Neural progenitor cell (in vitro differentiated cells): ENCODE results near the gene C1orf226. TPM values are rescaled to one million over a fixed set of nuclear protein-coding genes. Genes with fewer than 3 reads are reported as not detected.

ENCODE experiments used
- DNase-seq: peaks from one replicate; pipeline ENCODE4 v3.0.0-alpha.2; 2016; ENCODE audit warnings: low spot score
- H2AFZ ChIP-seq: fragments of 200-600 bp; sonication (generic); replicated peaks from 2 replicates; pipeline ENCODE4 v1.6.1; 2016; ENCODE audit warnings: antibody characterized with exemption
- H3F3A ChIP-seq: fragments of 200-600 bp; sonication (generic); 2 replicates; pipeline ENCODE4 v1.6.1; 2016; ENCODE audit warnings: antibody characterized with exemption, low read depth
- H3K27ac ChIP-seq: fragments of 200-600 bp; sonication (generic); 2 replicates; pipeline ENCODE4 v1.5.1; 2016; ENCODE audit warnings: mild to moderate bottlenecking
- H3K27me3 ChIP-seq: fragments of 200-600 bp; sonication (generic); 2 replicates; pipeline ENCODE4 v1.6.1; 2016; ENCODE audit warnings: mild to moderate bottlenecking, moderate library complexity
- H3K36me3 ChIP-seq: fragments of 200-600 bp; sonication (generic); 2 replicates; pipeline ENCODE4 v1.5.1; 2016
- H3K4me1 ChIP-seq: fragments of 200-600 bp; sonication (generic); 2 replicates; pipeline ENCODE4 v1.6.1; 2016; ENCODE audit warnings: mixed run types
- H3K4me2 ChIP-seq: fragments of 200-600 bp; sonication (generic); 2 replicates; pipeline ENCODE4 v1.6.1; 2016
- H3K4me3 ChIP-seq: fragments of 200-600 bp; sonication (generic); 2 replicates; pipeline ENCODE4 v1.5.1; 2016
- H3K79me2 ChIP-seq: fragments of 200-600 bp; sonication (generic); 2 replicates; pipeline ENCODE4 v1.6.1; 2016; ENCODE audit warnings: low read depth
- H3K9ac ChIP-seq: fragments of 200-600 bp; sonication (generic); 2 replicates; pipeline ENCODE4 v1.6.1; 2016
- H3K9me3 ChIP-seq: fragments of 200-600 bp; sonication (generic); 2 replicates; pipeline ENCODE4 v1.5.1; 2016; ENCODE audit warnings: low read depth
- H4K20me1 ChIP-seq: fragments of 200-600 bp; sonication (generic); 2 replicates; pipeline ENCODE4 v1.6.1; 2016; ENCODE audit warnings: low read depth
- H3K27ac Mint-ChIP-seq: 3 replicates; pipeline ENCODE4 v1.8.0; 2021; ENCODE audit warnings: mixed read lengths
- H3K27me3 Mint-ChIP-seq: 2 replicates; pipeline ENCODE4 v1.8.0; 2022; ENCODE audit warnings: low read depth, mild to moderate bottlenecking, inconsistent platforms, moderate library complexity, mixed read lengths; ENCODE audit not compliant: insufficient read depth
- H3K36me3 Mint-ChIP-seq: 3 replicates; pipeline ENCODE4 v1.8.0; 2021; ENCODE audit warnings: mixed read lengths
- H3K4me1 Mint-ChIP-seq: 3 replicates; pipeline ENCODE4 v1.8.0; 2021; ENCODE audit warnings: mixed read lengths
- H3K4me3 Mint-ChIP-seq: 3 replicates; pipeline ENCODE4 v1.8.0; 2021; ENCODE audit warnings: mild to moderate bottlenecking, moderate library complexity, mixed read lengths
- H3K9me3 Mint-ChIP-seq: 3 replicates; pipeline ENCODE4 v1.8.0; 2020; ENCODE audit warnings: mixed read lengths
- EZH2 ChIP-seq: fragments of 200-600 bp; sonication (generic); IDR thresholded peaks from 2 replicates; pipeline ENCODE4 v1.6.1; 2017; ENCODE audit warnings: antibody characterized with exemption, mild to moderate bottlenecking, moderate library complexity
- EZH2phosphoT487 ChIP-seq: fragments of 200-600 bp; sonication (generic); IDR thresholded peaks from 2 replicates; pipeline ENCODE4 v1.6.1; 2017; ENCODE audit warnings: antibody characterized with exemption
- total RNA-seq: library from RNA; depleted of rRNA; stranded (reverse); fragments of >200 nt; gene quantifications from 2 replicates; pipeline ENCODE4 v1.2.3, GENCODE V29; 2015; ENCODE audit warnings: low replicate concordance
- TF ChIP-seq, protein P1 (sequence below): fragments of 200-600 bp; sonication (generic); IDR thresholded peaks from 2 replicates; pipeline ENCODE4 v1.5.1; 2017; ENCODE audit warnings: antibody characterized with exemption, mild to moderate bottlenecking

The C1orf226 gene
- total RNA-seq, 1 donor from 2014 or later = 3.9 TPM

DNA sequence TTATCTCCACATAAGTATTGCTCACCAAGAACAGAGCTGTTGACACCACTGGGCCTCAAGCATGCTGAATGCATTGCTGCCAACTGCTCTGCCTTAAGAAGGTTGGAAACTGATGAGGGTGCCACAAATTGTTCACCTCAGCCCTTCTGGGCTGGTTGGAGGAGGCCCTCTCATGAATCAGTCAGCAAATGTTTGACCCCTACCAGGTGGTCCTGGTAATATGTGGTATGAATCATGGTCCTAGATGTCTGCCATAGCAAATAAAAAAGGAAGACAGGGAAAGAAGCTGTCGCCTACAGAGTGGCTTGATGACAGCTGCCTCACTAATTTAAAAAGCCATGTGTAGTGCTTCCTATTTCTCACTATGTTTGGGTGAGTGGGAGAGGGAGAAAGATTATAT is 17.0 kb upstream of the C1orf226 start:
- Histone ChIP-seq H3K9ac (no peak overlapping the region), H3K27me3 (no peaks in the 10 kb centered on the region), H3K4me1 (no peaks in the 10 kb centered on the region), H3K4me3 (no peak overlapping the region), H3K4me2 (no peak overlapping the region), H3K79me2 (no peaks in the 10 kb centered on the region), H3F3A (no peaks in the 10 kb centered on the region), H4K20me1 (no peaks in the 10 kb centered on the region), H3K27ac (no peak overlapping the region), H3K36me3 (no peaks in the 10 kb centered on the region), H3K9me3 (no peaks in the 10 kb centered on the region), H2AFZ (no peak overlapping the region)
- Mint-ChIP-seq H3K4me3 (no peak overlapping the region), H3K27me3 (peaks cover 5% of the 10 kb centered on the region), H3K9me3 (no peaks in the 10 kb centered on the region), H3K27ac (no peak overlapping the region), H3K4me1 (peaks cover 14% of the 10 kb centered on the region), H3K36me3 (peaks cover 38% of the 10 kb centered on the region)
- DNase-seq = no peak
- TF ChIP-seq, protein P1, sequence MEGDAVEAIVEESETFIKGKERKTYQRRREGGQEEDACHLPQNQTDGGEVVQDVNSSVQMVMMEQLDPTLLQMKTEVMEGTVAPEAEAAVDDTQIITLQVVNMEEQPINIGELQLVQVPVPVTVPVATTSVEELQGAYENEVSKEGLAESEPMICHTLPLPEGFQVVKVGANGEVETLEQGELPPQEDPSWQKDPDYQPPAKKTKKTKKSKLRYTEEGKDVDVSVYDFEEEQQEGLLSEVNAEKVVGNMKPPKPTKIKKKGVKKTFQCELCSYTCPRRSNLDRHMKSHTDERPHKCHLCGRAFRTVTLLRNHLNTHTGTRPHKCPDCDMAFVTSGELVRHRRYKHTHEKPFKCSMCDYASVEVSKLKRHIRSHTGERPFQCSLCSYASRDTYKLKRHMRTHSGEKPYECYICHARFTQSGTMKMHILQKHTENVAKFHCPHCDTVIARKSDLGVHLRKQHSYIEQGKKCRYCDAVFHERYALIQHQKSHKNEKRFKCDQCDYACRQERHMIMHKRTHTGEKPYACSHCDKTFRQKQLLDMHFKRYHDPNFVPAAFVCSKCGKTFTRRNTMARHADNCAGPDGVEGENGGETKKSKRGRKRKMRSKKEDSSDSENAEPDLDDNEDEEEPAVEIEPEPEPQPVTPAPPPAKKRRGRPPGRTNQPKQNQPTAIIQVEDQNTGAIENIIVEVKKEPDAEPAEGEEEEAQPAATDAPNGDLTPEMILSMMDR = no peak
- TF ChIP-seq EZH2 (no peak), EZH2phosphoT487 (no peak)

DNA sequence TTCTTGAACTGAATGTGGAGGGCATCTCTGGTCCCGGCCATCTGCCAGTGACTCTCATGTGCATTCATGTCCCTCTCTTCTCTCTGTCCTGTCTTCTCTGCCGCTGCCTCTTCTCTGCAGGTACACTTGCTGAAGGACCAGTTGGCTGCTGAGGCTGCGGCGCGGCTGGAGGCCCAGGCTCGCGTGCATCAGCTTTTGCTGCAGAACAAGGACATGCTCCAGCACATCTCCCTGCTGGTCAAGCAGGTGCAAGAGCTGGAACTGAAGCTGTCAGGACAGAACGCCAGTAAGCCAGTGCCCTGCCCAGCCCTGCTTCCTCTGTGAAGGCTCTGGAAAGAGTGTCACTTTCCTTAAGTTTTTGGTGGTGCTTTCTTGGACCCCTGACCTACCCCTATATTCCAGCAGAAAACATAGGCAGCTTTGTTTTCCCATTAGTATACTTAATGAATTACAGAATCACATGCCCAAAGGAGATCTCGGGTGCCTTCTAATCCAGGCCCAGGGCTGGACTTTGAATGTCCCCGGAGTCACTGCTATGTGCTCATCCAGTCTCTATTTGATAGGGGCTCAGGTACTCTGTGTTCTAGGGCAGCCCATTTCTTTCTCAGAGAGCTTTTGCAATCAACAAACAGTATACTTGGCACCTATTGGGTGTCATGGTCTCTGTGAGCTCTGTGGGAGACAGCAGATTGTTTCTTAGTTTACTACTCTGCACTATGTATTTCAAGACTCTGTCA is 16.1 kb upstream of the C1orf226 start:
- Mint-ChIP-seq H3K4me1 (peaks cover 8% of the 10 kb centered on the region), H3K27ac (no peak overlapping the region), H3K4me3 (no peak overlapping the region), H3K27me3 (peaks cover 5% of the 10 kb centered on the region), H3K36me3 (peaks cover 33% of the 10 kb centered on the region), H3K9me3 (no peaks in the 10 kb centered on the region)
- H3K4me2 ChIP-seq = no peak overlapping the region
- H3K27me3 ChIP-seq = no peaks in the 10 kb centered on the region
- H4K20me1 ChIP-seq = no peaks in the 10 kb centered on the region
- no peak overlapping the region for H3K9ac ChIP-seq
- no peak overlapping the region for H3K27ac ChIP-seq
- no peaks in the 10 kb centered on the region for H3K36me3 ChIP-seq
- H2AFZ ChIP-seq = no peak overlapping the region
- H3K79me2 ChIP-seq = no peaks in the 10 kb centered on the region
- no peak for DNase-seq
- no peaks in the 10 kb centered on the region for H3K9me3 ChIP-seq
- no peak for TF ChIP-seq EZH2
- TF ChIP-seq, protein P1 = no peak
- H3K4me3 ChIP-seq = no peak overlapping the region
- H3F3A ChIP-seq = no peaks in the 10 kb centered on the region
- no peaks in the 10 kb centered on the region for H3K4me1 ChIP-seq

GRCh38 chr1:162366149-162366548 is 15.4 kb upstream of the C1orf226 start:
- TF ChIP-seq EZH2phosphoT487 (no peak), EZH2 (no peak)
- TF ChIP-seq, protein P1 = no peak
- DNase-seq = no peak
- no peak overlapping the region for H2AFZ ChIP-seq

More at GRCh38 chr1:162366149-162366548, 15.4 kb upstream of the C1orf226 start:
- Histone ChIP-seq H4K20me1 (no peaks in the 10 kb centered on the region), H3K79me2 (no peaks in the 10 kb centered on the region), H3F3A (no peaks in the 10 kb centered on the region), H3K9ac (no peak overlapping the region), H3K4me3 (no peak overlapping the region), H3K4me2 (no peak overlapping the region), H3K27ac (no peak overlapping the region), H3K4me1 (no peaks in the 10 kb centered on the region), H3K36me3 (no peaks in the 10 kb centered on the region), H3K27me3 (no peaks in the 10 kb centered on the region), H3K9me3 (no peaks in the 10 kb centered on the region)
- H3K36me3 Mint-ChIP-seq = peaks cover 33% of the 10 kb centered on the region
- peak overlapping the region; percentile 21 for H3K27ac Mint-ChIP-seq
- H3K4me1 Mint-ChIP-seq = peaks cover 8% of the 10 kb centered on the region
- peaks cover 5% of the 10 kb centered on the region for H3K27me3 Mint-ChIP-seq
- H3K4me3 Mint-ChIP-seq = no peak overlapping the region
- H3K9me3 Mint-ChIP-seq = no peaks in the 10 kb centered on the region
